Measurements from ENCODE around the gene TTC33.

The TTC33 gene

GRCh38 chr5:40547557-40547956 lies 208.2 kb downstream of the TTC33 start:
- no peak for DNase-seq (ENCODE audit: low read depth in 2 of 2, low spot score in 1 of 2)

GRCh38 chr5:40540301-40540700 lies 215.5 kb downstream of the TTC33 start:
- no peak for DNase-seq (ENCODE audit: low read depth in 2 of 2, low spot score in 1 of 2)

GRCh38 chr5:40524677-40525076 lies 231.1 kb downstream of the TTC33 start:
- no peak for DNase-seq (ENCODE audit: low read depth in 2 of 2, low spot score in 1 of 2)

GRCh38 chr5:40521925-40522324 lies 233.8 kb downstream of the TTC33 start:
- no peak for DNase-seq (ENCODE audit: low read depth in 2 of 2, low spot score in 1 of 2)

GRCh38 chr5:40521108-40521785 lies 234.5 kb downstream of the TTC33 start:
- no peak for DNase-seq (ENCODE audit: low read depth in 2 of 2, low spot score in 1 of 2)

GRCh38 chr5:40518485-40518917 lies 237.3 kb downstream of the TTC33 start:
- DNase-seq (ENCODE audit: low read depth in 2 of 2, low spot score in 1 of 2), result no peak

GRCh38 chr5:40515476-40515875 lies 240.3 kb downstream of the TTC33 start:
- no peak for DNase-seq (ENCODE audit: low read depth in 2 of 2, low spot score in 1 of 2)

- no peak for DNase-seq (ENCODE audit: low read depth in 2 of 2, low spot score in 1 of 2)
Observed at GRCh38 chr5:40514976-40515375, 240.8 kb downstream of the TTC33 start.

GRCh38 chr5:40511801-40512200 lies 244.0 kb downstream of the TTC33 start:
- no peak for DNase-seq (ENCODE audit: low read depth in 2 of 2, low spot score in 1 of 2)

- DNase-seq (ENCODE audit: low read depth in 2 of 2, low spot score in 1 of 2), result no peak
Observed at GRCh38 chr5:40507095-40507494, 248.7 kb downstream of the TTC33 start.

GRCh38 chr5:40505031-40505430 lies 250.7 kb downstream of the TTC33 start:
- DNase-seq (ENCODE audit: low read depth in 2 of 2, low spot score in 1 of 2), result no peak

- DNase-seq (ENCODE audit: low read depth in 2 of 2, low spot score in 1 of 2), result no peak
Observed at GRCh38 chr5:40503439-40503838, 252.3 kb downstream of the TTC33 start.

- no peak for DNase-seq (ENCODE audit: low read depth in 2 of 2, low spot score in 1 of 2)
Observed at GRCh38 chr5:40502736-40503135, 253.0 kb downstream of the TTC33 start.

GRCh38 chr5:40501711-40502444 lies 253.9 kb downstream of the TTC33 start:
- no peak for DNase-seq (ENCODE audit: low read depth in 2 of 2, low spot score in 1 of 2)

- DNase-seq (ENCODE audit: low read depth in 2 of 2, low spot score in 1 of 2), result no peak
Observed at GRCh38 chr5:40499518-40500273, 256.1 kb downstream of the TTC33 start.

GRCh38 chr5:40499007-40499406 lies 256.8 kb downstream of the TTC33 start:
- DNase-seq (ENCODE audit: low read depth in 2 of 2, low spot score in 1 of 2), result no peak

- no peak for DNase-seq (ENCODE audit: low read depth in 2 of 2, low spot score in 1 of 2)
Observed at GRCh38 chr5:40497573-40497972, 258.2 kb downstream of the TTC33 start.

- no peak for DNase-seq (ENCODE audit: low read depth in 2 of 2, low spot score in 1 of 2)
Observed at GRCh38 chr5:40495237-40495635, 260.5 kb downstream of the TTC33 start.

GRCh38 chr5:40494631-40495236 lies 261.0 kb downstream of the TTC33 start:
- no peak for DNase-seq (ENCODE audit: low read depth in 2 of 2, low spot score in 1 of 2)

GRCh38 chr5:40492056-40492455 lies 263.7 kb downstream of the TTC33 start:
- no peak for DNase-seq (ENCODE audit: low read depth in 2 of 2, low spot score in 1 of 2)

GRCh38 chr5:40491644-40492043 lies 264.1 kb downstream of the TTC33 start:
- DNase-seq (ENCODE audit: low read depth in 2 of 2, low spot score in 1 of 2), result no peak
